Psoas muscle (tissue), 8 donors: ENCODE data around the gene TBL1XR1. TPM values are rescaled to one million over a fixed set of nuclear protein-coding genes. Genes with fewer than 3 reads are reported as not detected.
"Not testable (repeated sequence)": the region's sequence is repeated elsewhere in the genome, so short reads cannot be mapped to it uniquely, and the experiment has no call there.

Source experiments
- ATAC-seq, 4 donors: fragments of 200-7000 bp; cut with Tn5 transposase; one replicate each; pipeline ENCODE4 v1.9.1; 2020; ENCODE audit warnings: moderate library complexity in 3 of 4, mild to moderate bottlenecking in 2 of 4
- DNase-seq, 2 donors: peaks; one replicate each; pipeline ENCODE4 v3.0.0-alpha.2; 2020
- H3K27ac ChIP-seq: fragments of 200-600 bp; one replicate; pipeline ENCODE4 v1.8.0; 2022
- H3K27me3 ChIP-seq, 3 donors: fragments of 200-600 bp in 1 of 3; one replicate each; pipeline versions ENCODE4 v1.6.1 to v1.8.0; 2013 to 2022; ENCODE audit warnings: low read length in 2 of 3, mild to moderate bottlenecking in 2 of 3, moderate library complexity in 1 of 3; ENCODE audit not compliant: insufficient read depth in 3 of 3
- H3K36me3 ChIP-seq, 2 donors: fragments of 200-600 bp in 1 of 2; one replicate each; pipeline versions ENCODE4 v1.6.1 to v1.8.0; 2013 to 2022; ENCODE audit warnings: low read depth in 1 of 2, mild to moderate bottlenecking in 1 of 2, moderate library complexity in 1 of 2; ENCODE audit not compliant: insufficient read depth in 1 of 2
- H3K4me1 ChIP-seq: fragments of 200-600 bp; one replicate; pipeline ENCODE4 v1.8.0; 2022
- H3K4me3 ChIP-seq: fragments of 200-600 bp; one replicate; pipeline ENCODE4 v1.8.0; 2022; ENCODE audit warnings: mild to moderate bottlenecking
- H3K9me3 ChIP-seq: fragments of 200-600 bp; one replicate; pipeline ENCODE4 v1.8.0; 2022
- WGBS, 3 donors: extraction: QIAGEN DNeasy Blood & Tissue Kit; methylation state at CpG; one replicate each; pipeline versions ENCODE4 v1.1.6 to v1.1.7; 2013; 5-methylcytosine and 5-hydroxymethylcytosine counted together
- intact Hi-C, 2 donors: fragments of 100-400 bp; cut with DNase I; formaldehyde crosslinking; loops; one replicate each; pipeline versions ENCODE4 v1.11.0 to v1.14.2; 2022
- polyA plus RNA-seq, 3 donors: library from polyadenylated mRNA; stranded (reverse); fragments of 200-250 nt; gene quantifications; one replicate each; pipeline ENCODE4 v1.2.3, GENCODE V29; 2013
- total RNA-seq, 4 donors: library from RNA; stranded (reverse); fragmentation: NEBNext Ultra II Directional in 2 of 4; extraction: Animal tissue kit (Norgen Biotek cat#: 25700) in 2 of 4; gene quantifications; one replicate each; pipeline versions ENCODE4 v1.2.1 to v1.2.4, GENCODE V29; 2021 to 2023
- TF ChIP-seq, protein P1 (sequence below): fragments of 200-600 bp; IDR thresholded peaks from one replicate; pipeline ENCODE4 v1.8.0; 2022; ENCODE audit warnings: antibody characterized with exemption
- donor health status: healthy with polysubstance abuse.
- donor health status: DM: no; HTN: no; CAD: no; lungs with moderate emphysema.
- donor health status: Bipolar disorder and iron deficiency.
- donor health status: healthy.
- donor health status: DM: yes; HTN: yes; CAD: no.
- donor health status: DM: no; HTN: no; CAD: no.
- donor health status: DM: no; HTN: no; CAD: no.
- donor health status: DM: yes; HTN: yes; CAD: no.

Gene TBL1XR1
- total and polyA plus RNA-seq, 7 donors: 7.3 to 97.4 (median 58.6) TPM

DNA sequence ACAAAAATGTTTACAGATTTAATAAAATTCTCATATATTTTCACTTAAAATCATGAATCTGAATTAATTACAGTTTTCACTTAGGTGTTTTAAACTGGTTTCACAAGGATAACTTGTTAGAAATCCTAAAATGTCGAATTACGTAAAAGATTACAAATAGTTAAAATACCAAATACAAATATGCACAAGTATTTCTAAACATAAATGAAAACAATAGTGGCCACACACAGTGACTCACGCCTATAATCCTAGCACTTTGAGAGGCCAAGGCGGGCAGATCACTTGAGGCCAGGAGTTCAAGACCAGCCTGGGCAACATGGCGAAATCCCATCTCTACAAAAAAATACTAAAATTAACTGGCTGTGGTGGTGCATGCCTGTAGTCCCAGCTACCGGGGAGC lies 10.9 kb upstream of the TBL1XR1 start:
- H3K27me3 ChIP-seq: no peaks in the 10 kb centered on the region
- no peaks in the 10 kb centered on the region for H3K9me3 ChIP-seq
- no peak overlapping the region for H3K27ac ChIP-seq
- TF ChIP-seq, protein P1, sequence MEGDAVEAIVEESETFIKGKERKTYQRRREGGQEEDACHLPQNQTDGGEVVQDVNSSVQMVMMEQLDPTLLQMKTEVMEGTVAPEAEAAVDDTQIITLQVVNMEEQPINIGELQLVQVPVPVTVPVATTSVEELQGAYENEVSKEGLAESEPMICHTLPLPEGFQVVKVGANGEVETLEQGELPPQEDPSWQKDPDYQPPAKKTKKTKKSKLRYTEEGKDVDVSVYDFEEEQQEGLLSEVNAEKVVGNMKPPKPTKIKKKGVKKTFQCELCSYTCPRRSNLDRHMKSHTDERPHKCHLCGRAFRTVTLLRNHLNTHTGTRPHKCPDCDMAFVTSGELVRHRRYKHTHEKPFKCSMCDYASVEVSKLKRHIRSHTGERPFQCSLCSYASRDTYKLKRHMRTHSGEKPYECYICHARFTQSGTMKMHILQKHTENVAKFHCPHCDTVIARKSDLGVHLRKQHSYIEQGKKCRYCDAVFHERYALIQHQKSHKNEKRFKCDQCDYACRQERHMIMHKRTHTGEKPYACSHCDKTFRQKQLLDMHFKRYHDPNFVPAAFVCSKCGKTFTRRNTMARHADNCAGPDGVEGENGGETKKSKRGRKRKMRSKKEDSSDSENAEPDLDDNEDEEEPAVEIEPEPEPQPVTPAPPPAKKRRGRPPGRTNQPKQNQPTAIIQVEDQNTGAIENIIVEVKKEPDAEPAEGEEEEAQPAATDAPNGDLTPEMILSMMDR: no peak
- no peak for ATAC-seq
- WGBS, 3 donors: 93 to 95% (median 93%) methylated on average over 6 of the region's 6 CpGs
- no peak overlapping the region for H3K4me3 ChIP-seq
- no peaks in the 10 kb centered on the region for H3K4me1 ChIP-seq
- no peaks in the 10 kb centered on the region for H3K36me3 ChIP-seq
- intact Hi-C loops: no loop called here
- DNase-seq: no peak

DNA sequence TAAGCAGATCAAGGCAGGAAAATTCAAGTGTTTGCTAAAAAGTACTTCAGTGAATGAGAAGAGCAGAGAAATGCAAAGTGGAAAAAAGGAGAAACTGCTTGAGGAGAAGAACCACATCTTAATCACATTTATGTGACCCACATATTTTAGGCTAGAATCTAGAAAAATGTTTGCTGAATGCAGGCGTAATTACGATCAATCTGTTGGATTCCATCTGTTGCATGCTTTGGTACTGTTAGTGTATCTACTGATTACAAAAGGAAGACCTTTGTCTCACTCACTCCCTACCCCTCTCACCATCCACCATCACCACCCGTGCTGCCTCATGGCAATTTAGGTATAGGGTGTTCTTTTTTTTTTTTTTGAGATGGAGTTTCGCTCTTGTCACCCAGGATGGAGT lies 9.7 kb upstream of the TBL1XR1 start:
- ATAC-seq (no peak), DNase-seq (no peak)
- Histone ChIP-seq H3K4me1 (no peaks in the 10 kb centered on the region), H3K27ac (no peak overlapping the region), H3K27me3 (no peaks in the 10 kb centered on the region), H3K4me3 (no peak overlapping the region), H3K9me3 (no peaks in the 10 kb centered on the region), H3K36me3 (no peaks in the 10 kb centered on the region)
- intact Hi-C loops: no loop called here
- TF ChIP-seq, protein P1: no peak
- 90 to 95% (median 94%) methylated on average over 4 of the region's 4 CpGs for WGBS, 3 donors

DNA sequence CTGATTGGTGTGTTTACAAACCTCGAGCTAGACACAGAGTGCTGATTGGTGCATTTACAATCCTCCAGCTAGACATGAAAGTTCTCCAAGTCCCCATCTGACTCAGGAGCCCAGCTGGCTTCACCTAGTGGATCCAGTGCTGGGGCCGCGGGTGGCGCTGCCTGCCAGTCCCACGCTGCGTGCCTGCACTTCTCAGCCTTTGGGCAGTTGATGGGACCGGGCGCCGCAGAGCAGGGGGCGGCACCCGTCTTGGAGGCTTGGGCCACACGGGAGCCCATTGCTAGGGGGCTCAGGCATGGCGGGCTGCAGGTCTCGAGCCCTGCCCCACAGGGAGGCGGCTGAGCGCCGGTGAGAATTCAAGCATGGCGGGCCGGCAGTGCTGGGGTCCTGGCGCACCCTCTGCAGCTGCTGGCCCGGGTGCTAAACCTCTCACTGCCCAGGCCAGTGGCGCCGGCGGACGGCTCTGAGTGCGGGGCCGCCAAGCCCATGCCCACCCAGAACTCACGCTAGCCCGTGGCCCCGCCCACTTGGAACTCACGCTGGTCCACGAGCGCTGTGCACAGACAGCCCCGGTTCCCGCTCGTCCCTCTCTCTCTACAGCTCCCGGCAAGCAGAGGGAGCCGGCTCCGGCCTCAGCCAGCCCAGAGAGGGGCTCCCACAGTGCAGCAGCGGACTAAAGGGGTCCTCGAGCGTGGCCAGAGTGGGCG lies 6.6 kb upstream of the TBL1XR1 start:
- DNase-seq: no peak
- H3K4me1 ChIP-seq: no peaks in the 10 kb centered on the region
- no peak for ATAC-seq
- H3K4me3 ChIP-seq: no peak overlapping the region
- no peaks in the 10 kb centered on the region for H3K9me3 ChIP-seq
- H3K27me3 ChIP-seq: no peaks in the 10 kb centered on the region
- no peaks in the 10 kb centered on the region for H3K36me3 ChIP-seq
- intact Hi-C loops: no loop called here
- H3K27ac ChIP-seq: no peak overlapping the region
- WGBS, 3 donors: 94 to 98% (median 97%) methylated on average over 41 to 43 of the region's 43 CpGs
- TF ChIP-seq, protein P1: no peak

DNA sequence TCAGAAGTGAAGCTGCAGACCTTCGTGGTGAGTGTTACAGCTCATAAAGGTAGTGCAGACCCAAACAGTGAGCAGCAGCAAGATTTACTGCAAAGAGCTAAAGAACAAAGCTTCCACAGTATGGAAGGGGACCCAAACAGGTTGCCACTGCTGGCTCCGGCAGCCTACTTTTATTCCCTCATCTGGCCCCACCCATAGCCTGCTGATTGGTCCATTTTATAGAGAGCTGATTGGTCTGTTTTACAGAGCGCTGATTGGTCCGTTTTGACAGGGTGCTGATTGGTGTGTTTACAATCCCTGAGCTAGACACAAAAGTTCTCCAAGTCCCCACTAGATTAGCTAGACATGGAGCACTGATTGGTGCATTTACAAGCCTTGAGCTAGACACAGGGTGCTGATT lies 5.7 kb upstream of the TBL1XR1 start:
- WGBS, 3 donors: 90 to 94% (median 94%) methylated on average over 4 of the region's 4 CpGs
- intact Hi-C loops, H3K9me3 ChIP-seq: not testable (repeated sequence)

DNA sequence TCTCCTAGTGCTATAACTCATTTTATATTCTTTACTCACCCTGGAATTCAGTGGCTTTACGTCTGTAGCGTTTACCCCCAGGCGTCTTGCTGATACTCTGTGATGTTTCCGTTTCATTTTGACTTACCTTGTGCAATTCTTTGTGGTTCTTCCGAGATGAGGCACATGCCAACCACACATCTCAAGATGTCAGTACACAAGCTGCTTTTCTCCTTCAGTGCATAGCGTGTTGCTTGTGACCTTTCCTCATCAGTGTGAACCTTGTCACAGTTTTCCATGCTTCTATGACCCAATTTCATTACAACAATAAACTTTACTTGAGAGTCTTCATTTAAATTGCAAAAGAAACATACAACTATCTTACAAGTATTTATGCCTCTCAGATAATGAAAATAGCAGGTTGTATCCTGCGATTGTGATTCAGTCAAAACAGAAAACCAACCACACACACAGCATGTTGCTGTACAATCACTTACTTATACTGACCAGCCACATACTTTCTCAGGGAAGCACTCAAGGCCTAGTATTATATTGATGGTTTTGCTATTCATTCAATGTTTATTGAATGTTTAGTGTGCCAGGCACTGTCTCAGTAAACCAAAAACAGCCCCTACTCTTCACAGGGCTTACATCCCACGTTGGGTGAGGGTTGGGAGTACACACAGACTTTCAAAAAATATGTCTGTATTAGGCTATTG lies 4.6 kb upstream of the TBL1XR1 start:
- WGBS, 3 donors: 71 to 86% (median 71%) methylated on average over 8 of the region's 8 CpGs
- TF ChIP-seq, protein P1: no peak
- ATAC-seq: no peak
- no peaks in the 10 kb centered on the region for H3K9me3 ChIP-seq
- peaks cover 6% of the 10 kb centered on the region for H3K4me1 ChIP-seq
- H3K27me3 ChIP-seq: no peaks in the 10 kb centered on the region
- H3K36me3 ChIP-seq: no peaks in the 10 kb centered on the region
- no peak overlapping the region for H3K4me3 ChIP-seq
- intact Hi-C loops: no loop called here
- no peak overlapping the region for H3K27ac ChIP-seq
- DNase-seq: no peak

More for the DNA sequence above, 5.7 kb upstream of the TBL1XR1 start:
- ATAC-seq, DNase-seq, H3K27ac ChIP-seq, H3K36me3 ChIP-seq, H3K27me3 ChIP-seq, H3K4me3 ChIP-seq, H3K4me1 ChIP-seq: not testable (repeated sequence)
